Osteoblast (primary cell): Measurements from ENCODE around the gene LDB3. TPM values are rescaled to one million over a fixed set of nuclear protein-coding genes. Genes with fewer than 3 reads are reported as not detected.

Experiments used
- DNase-seq: peaks from one replicate; pipeline ENCODE4 v3.0.0; 2011; ENCODE audit warnings: low spot score, mixed read lengths; ENCODE audit not compliant: insufficient read length; ENCODE audit errors: missing footprints
- H2AFZ ChIP-seq: 2 replicates; pipeline ENCODE4 v1.6.0; 2011; ENCODE audit warnings: mild to moderate bottlenecking, low read length
- H3K27ac ChIP-seq: 2 replicates; pipeline ENCODE4 v1.5.1; 2011; ENCODE audit warnings: mild to moderate bottlenecking, low read depth, low read length, moderate library complexity
- H3K27me3 ChIP-seq: 2 replicates; pipeline ENCODE4 v1.6.0; 2012; ENCODE audit warnings: mild to moderate bottlenecking, control low read depth, inconsistent platforms, low read length, moderate library complexity; ENCODE audit not compliant: insufficient read depth
- H3K36me3 ChIP-seq: 2 replicates; pipeline ENCODE4 v1.5.1; 2011; ENCODE audit warnings: mild to moderate bottlenecking, low read length, control low read depth, moderate library complexity; ENCODE audit not compliant: insufficient read depth
- H3K4me1 ChIP-seq: 2 replicates; pipeline ENCODE4 v1.5.1; 2011; ENCODE audit warnings: mild to moderate bottlenecking, low read length, control low read depth, moderate library complexity; ENCODE audit not compliant: insufficient read depth
- H3K4me2 ChIP-seq: 2 replicates; pipeline ENCODE4 v1.6.0; 2011; ENCODE audit warnings: mild to moderate bottlenecking, low read length; ENCODE audit not compliant: insufficient read depth
- H3K4me3 ChIP-seq: fragments of 200-600 bp; sonication (generic); 3 replicates; pipeline ENCODE4 v1.5.1; 2012; ENCODE audit warnings: mild to moderate bottlenecking, low read length, inconsistent platforms; ENCODE audit not compliant: insufficient read depth
- H3K79me2 ChIP-seq: 2 replicates; pipeline ENCODE4 v1.6.0; 2012; ENCODE audit warnings: mild to moderate bottlenecking, low read length, control low read depth, inconsistent platforms; ENCODE audit not compliant: insufficient read depth
- H3K9me3 ChIP-seq: 2 replicates; pipeline ENCODE4 v1.5.1; 2011; ENCODE audit warnings: low read depth, low read length, control low read depth
- H4K20me1 ChIP-seq: 2 replicates; pipeline ENCODE4 v1.6.0; 2012; ENCODE audit warnings: mild to moderate bottlenecking, low read length, control low read depth; ENCODE audit not compliant: insufficient read depth
- CTCF ChIP-seq: IDR thresholded peaks from 2 replicates; pipeline ENCODE4 v1.5.1; 2011; ENCODE audit warnings: mild to moderate bottlenecking, low read depth, low read length, moderate library complexity; ENCODE audit errors: extremely low read depth
- total RNA-seq: library from RNA; depleted of rRNA; stranded (reverse); fragments of >200 nt; gene quantifications from 2 replicates; pipeline ENCODE4 v1.2.3, GENCODE V29; 2012

The LDB3 gene
- total RNA-seq, 1 donor: under 0.01 TPM

DNA sequence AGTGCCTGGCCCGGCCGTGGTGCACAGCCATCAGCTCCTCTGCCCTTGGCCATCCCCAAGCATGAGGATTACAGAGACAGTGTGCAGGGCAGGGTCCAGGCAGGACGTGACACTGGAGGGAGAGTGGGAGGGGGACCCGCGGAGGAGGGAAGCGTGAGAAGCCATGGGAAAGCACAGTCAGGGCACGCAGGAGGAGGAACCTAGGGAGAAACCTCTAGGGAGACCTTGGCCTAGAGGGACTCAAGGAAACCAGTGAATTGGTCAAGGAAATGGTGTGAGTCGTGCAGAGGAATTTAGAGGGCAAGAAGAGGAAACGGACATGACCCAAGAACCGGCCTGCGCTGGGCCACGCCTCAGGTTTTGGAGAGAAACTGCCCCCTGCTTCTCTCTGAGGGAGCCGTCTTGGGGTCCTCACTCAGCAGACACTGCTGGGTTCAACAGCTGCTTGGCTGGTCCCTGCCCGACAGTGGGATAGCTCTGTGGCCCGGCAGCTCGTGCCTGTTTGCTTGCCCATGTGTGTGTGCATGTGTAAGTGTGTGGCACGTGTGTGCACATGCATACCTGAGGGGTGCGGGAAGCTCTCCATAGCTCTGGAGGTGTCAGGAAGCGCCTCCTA, 10.8 kb upstream of the LDB3 start:
- Histone ChIP-seq H3K27ac (no peak overlapping the region), H3K4me1 (no peaks in the 10 kb centered on the region), H4K20me1 (no peaks in the 10 kb centered on the region), H3K79me2 (no peaks in the 10 kb centered on the region), H3K36me3 (no peaks in the 10 kb centered on the region), H3K4me3 (no peak overlapping the region), H3K27me3 (peaks cover 2% of the 10 kb centered on the region), H3K4me2 (no peak overlapping the region), H3K9me3 (no peaks in the 10 kb centered on the region), H2AFZ (no peak overlapping the region)
- no peak for TF ChIP-seq CTCF
- peak; percentile 73 for DNase-seq

DNA sequence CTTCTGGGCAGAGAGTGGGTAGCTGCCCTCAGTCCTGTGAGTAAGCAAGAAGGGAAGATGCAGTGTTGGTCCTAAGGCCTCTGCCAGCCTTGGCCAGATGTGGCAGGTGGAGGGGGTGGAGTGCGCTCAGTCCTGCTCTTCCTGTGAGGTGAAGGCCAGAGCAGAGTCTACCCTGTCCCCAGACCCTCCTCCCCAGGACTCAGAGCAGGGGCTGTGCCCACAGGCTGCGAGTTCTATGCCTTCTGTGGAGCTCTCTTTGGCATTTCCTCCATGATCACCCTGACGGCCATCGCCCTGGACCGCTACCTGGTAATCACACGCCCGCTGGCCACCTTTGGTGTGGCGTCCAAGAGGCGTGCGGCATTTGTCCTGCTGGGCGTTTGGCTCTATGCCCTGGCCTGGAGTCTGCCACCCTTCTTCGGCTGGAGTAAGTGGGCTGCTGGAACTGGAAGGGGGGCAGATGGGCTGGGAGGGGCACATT, 10.0 kb upstream of the LDB3 start:
- Histone ChIP-seq H4K20me1 (no peaks in the 10 kb centered on the region), H3K4me3 (no peak overlapping the region), H3K9me3 (no peaks in the 10 kb centered on the region), H3K4me1 (no peaks in the 10 kb centered on the region), H3K36me3 (no peaks in the 10 kb centered on the region), H2AFZ (no peak overlapping the region), H3K27ac (no peak overlapping the region), H3K79me2 (no peaks in the 10 kb centered on the region), H3K4me2 (no peak overlapping the region), H3K27me3 (peaks cover 2% of the 10 kb centered on the region)
- no peak for TF ChIP-seq CTCF
- DNase-seq: peak; percentile 62

DNA sequence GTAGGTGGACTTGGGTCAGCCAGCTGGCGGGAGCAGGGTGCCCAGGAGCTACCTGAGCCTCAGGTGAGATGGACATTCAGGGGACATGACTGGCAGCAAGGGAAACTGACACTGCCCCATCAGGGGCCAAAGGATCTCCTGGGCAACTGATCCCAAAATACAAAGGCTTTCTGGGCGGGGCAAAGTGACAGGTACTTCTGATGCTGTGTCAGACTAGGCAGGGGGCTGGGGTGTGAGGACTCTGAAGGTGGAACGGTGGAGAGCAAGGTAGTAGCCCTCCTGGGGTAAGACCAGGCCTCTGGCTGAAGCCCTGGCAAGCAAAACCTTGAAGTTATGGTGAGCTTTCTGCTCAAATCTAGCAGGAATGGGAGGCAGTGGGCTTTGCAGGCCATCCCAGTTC, 9.6 kb upstream of the LDB3 start:
- Histone ChIP-seq H3K9me3 (no peaks in the 10 kb centered on the region), H4K20me1 (no peaks in the 10 kb centered on the region), H3K4me1 (no peaks in the 10 kb centered on the region), H2AFZ (no peak overlapping the region), H3K27me3 (peaks cover 2% of the 10 kb centered on the region), H3K79me2 (no peaks in the 10 kb centered on the region), H3K27ac (no peak overlapping the region), H3K36me3 (no peaks in the 10 kb centered on the region), H3K4me3 (no peak overlapping the region), H3K4me2 (no peak overlapping the region)
- peak; percentile 71 for DNase-seq
- TF ChIP-seq CTCF: no peak

DNA sequence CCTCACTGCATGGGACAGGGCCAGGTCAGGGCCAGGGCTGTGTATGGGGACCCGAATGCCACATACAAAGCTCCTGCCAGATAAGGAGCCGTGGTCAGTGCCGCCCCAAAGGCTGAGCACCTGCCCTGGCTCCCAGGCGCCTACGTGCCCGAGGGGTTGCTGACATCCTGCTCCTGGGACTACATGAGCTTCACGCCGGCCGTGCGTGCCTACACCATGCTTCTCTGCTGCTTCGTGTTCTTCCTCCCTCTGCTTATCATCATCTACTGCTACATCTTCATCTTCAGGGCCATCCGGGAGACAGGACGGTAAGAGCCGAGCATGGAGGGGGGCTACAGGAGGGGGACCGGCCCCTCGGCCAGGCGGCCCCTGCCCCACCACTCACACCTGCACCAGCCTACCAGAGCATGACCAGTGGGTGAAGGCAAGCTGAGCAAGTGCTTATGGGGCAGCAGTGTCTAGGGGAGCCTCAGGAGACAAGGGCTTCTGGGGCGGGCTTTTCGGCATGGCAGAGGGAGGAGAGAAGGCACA, 9.1 kb upstream of the LDB3 start:
- TF ChIP-seq CTCF: no peak
- no peak overlapping the region for H3K4me3 ChIP-seq
- H3K79me2 ChIP-seq: no peaks in the 10 kb centered on the region
- no peaks in the 10 kb centered on the region for H4K20me1 ChIP-seq
- H3K4me2 ChIP-seq: no peak overlapping the region
- H3K9me3 ChIP-seq: no peaks in the 10 kb centered on the region
- H3K27me3 ChIP-seq: peaks cover 2% of the 10 kb centered on the region
- H3K27ac ChIP-seq: no peak overlapping the region
- H2AFZ ChIP-seq: no peak overlapping the region
- no peaks in the 10 kb centered on the region for H3K36me3 ChIP-seq
- peak; percentile 79 for DNase-seq
- no peaks in the 10 kb centered on the region for H3K4me1 ChIP-seq
